Amniotic stem cell (primary cell): ENCODE results near the gene PGAM5.
"Not testable (repeated sequence)": the region's sequence is repeated elsewhere in the genome, so short reads cannot be mapped to it uniquely, and the experiment has no call there.

ENCODE experiments used
- DNase-seq: peaks from one replicate; lab custom pipeline; 2025; lab: John Stamatoyannopoulos, UW

PGAM5 gene

GRCh38 chr12:132747896-132748295 is 37.3 kb downstream of the PGAM5 start:
- DNase-seq, result no peak

- DNase-seq, result no peak
Measured at GRCh38 chr12:132748319-132748718, 37.7 kb downstream of the PGAM5 start.

- DNase-seq, result not testable (repeated sequence)
Measured at GRCh38 chr12:132753670-132754069, 43.0 kb downstream of the PGAM5 start.

GRCh38 chr12:132754160-132754932 is 43.7 kb downstream of the PGAM5 start:
- no peak for DNase-seq

- not testable (repeated sequence) for DNase-seq
Measured at GRCh38 chr12:132758825-132759224, 48.2 kb downstream of the PGAM5 start.

- no peak for DNase-seq
Measured at GRCh38 chr12:132759359-132759758, 48.7 kb downstream of the PGAM5 start.

- peak; percentile 29 for DNase-seq
Measured at GRCh38 chr12:132761032-132761920, 50.6 kb downstream of the PGAM5 start, which contains the start of gene ANKLE2. TSS of gene ANKLE2 (minus strand) at chr12:132761832. CDS start at chr12:132761798, 34 bp downstream.

- DNase-seq, result peak; percentile 81
Measured at GRCh38 chr12:132761921-132762583, 51.4 kb downstream of the PGAM5 start.

- DNase-seq, result no peak
Measured at GRCh38 chr12:132764231-132764630, 53.6 kb downstream of the PGAM5 start.

- no peak for DNase-seq
Measured at GRCh38 chr12:132765361-132765760, 54.7 kb downstream of the PGAM5 start.

- no peak for DNase-seq
Measured at GRCh38 chr12:132766380-132767085, 55.9 kb downstream of the PGAM5 start.

GRCh38 chr12:132771126-132771838 is 60.6 kb downstream of the PGAM5 start:
- DNase-seq, result no peak
